Right atrium auricular region (tissue), 2 donors: ENCODE results near the gene CYP46A1. TPM values are rescaled to one million over a fixed set of nuclear protein-coding genes. Genes with fewer than 3 reads are reported as not detected.

ENCODE experiments used
- DNase-seq: peaks from one replicate; pipeline ENCODE4 v3.0.0-alpha.2; 2019; ENCODE audit warnings: low spot score
- H3K27ac ChIP-seq, 2 donors: fragments of 200-600 bp; sonication (generic); 1 replicate in 1 of 2; 2 replicates in 1 of 2; pipeline ENCODE4 v1.5.1; 2016 to 2019
- H3K27me3 ChIP-seq, 2 donors: fragments of 200-600 bp; sonication (generic); one replicate each; pipeline versions ENCODE4 v1.5.1 to v1.6.0; 2017 to 2019
- H3K36me3 ChIP-seq: fragments of 200-600 bp; sonication (generic); one replicate; pipeline ENCODE4 v1.5.1; 2016
- H3K4me1 ChIP-seq, 2 donors: fragments of 200-600 bp; sonication (generic); one replicate each; pipeline versions ENCODE4 v1.5.1 to v1.6.0; 2017 to 2019
- H3K4me3 ChIP-seq, 2 donors: fragments of 200-600 bp; sonication (generic); 1 replicate in 1 of 2; 2 replicates in 1 of 2; pipeline ENCODE4 v1.5.1; 2017 to 2019; ENCODE audit warnings: mild to moderate bottlenecking in 1 of 2, moderate library complexity in 1 of 2
- H3K9me3 ChIP-seq, 2 donors: fragments of 200-600 bp; sonication (generic); one replicate each; pipeline ENCODE4 v1.5.1; 2019
- total RNA-seq, 2 donors: library from RNA; depleted of rRNA; stranded (reverse); fragments of >200 nt; gene quantifications; one replicate each; pipeline ENCODE4 v1.1.0, GENCODE V29; 2016
- TF ChIP-seq, protein P1 (sequence below), 2 donors: fragments of 200-600 bp; sonication (generic); IDR thresholded peaks; one replicate each; pipeline ENCODE4 v1.5.1; 2019; ENCODE audit warnings: antibody characterized with exemption in 2 of 2

The CYP46A1 gene
- total RNA-seq, 2 donors from 2014 or later: 1.4 to 6.9 TPM

DNA sequence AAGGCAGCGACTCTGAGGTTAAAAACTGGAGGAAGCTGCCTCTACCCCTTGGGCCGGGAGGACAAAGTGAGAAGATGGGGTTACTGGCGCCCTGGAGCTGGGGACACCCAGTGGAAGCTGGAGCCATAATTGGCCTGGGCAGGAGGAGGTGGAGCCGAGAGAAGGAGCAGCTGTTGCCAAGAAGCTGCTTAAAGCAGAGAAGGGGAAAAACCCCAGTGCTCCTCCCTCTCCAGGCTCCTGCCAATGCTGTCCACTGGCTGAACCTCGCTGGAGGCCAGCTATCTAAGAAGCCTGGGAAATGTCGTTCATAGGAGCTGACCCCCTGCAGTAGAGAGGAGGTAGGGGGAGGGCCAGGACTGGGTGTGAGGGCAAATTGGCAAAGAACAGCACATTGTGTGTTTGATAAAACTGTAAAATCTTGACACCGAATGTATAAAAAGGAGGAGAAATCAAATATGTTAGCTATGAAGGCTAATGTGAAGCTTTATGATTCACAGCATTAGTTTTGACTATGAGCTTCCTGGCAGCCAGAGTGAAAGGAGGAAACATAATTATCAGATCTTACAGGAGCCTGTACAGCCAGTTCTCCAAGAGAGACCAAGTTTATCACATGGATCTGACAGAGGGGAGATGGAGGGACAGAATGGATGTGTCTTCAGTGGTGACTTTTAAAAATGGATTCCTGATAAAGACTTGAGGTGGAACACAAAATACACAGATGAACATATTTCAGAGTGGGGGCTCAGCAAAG is 29.7 kb upstream of the CYP46A1 start:
- no peaks in the 10 kb centered on the region for H3K36me3 ChIP-seq
- H3K27me3 ChIP-seq: peaks cover 0 to 3% of the 10 kb centered on the region in 2 donors
- H3K4me3 ChIP-seq: no peak overlapping the region
- peaks cover 0 to 7% of the 10 kb centered on the region in 2 donors for H3K4me1 ChIP-seq
- H3K27ac ChIP-seq: no peak overlapping the region
- no peak for DNase-seq
- no peaks in the 10 kb centered on the region for H3K9me3 ChIP-seq
- TF ChIP-seq, protein P1, sequence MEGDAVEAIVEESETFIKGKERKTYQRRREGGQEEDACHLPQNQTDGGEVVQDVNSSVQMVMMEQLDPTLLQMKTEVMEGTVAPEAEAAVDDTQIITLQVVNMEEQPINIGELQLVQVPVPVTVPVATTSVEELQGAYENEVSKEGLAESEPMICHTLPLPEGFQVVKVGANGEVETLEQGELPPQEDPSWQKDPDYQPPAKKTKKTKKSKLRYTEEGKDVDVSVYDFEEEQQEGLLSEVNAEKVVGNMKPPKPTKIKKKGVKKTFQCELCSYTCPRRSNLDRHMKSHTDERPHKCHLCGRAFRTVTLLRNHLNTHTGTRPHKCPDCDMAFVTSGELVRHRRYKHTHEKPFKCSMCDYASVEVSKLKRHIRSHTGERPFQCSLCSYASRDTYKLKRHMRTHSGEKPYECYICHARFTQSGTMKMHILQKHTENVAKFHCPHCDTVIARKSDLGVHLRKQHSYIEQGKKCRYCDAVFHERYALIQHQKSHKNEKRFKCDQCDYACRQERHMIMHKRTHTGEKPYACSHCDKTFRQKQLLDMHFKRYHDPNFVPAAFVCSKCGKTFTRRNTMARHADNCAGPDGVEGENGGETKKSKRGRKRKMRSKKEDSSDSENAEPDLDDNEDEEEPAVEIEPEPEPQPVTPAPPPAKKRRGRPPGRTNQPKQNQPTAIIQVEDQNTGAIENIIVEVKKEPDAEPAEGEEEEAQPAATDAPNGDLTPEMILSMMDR (IDR thresholded peaks at IDR 0.05): no peak

DNA sequence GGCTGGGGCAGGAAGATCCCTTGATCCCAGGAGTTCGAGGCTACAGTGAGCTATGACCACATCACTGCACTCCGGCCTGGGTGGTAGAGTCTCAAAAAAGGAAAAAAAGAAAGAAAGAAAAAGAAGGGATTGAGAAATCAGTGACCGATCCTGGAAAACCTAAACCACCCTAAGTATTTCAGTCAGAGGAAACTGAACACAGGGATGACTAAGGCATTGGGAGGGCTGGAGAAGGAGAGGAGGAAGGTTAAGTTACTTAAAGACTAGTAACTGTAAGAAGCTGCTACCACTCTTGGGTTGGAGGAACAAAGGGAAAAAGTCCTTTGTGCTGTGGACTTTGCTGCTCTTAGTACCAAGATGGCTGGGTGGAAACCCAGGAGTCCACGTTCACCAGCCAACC is 28.6 kb upstream of the CYP46A1 start:
- Histone ChIP-seq H3K9me3 (no peaks in the 10 kb centered on the region), H3K27me3 (peaks cover 0 to 3% of the 10 kb centered on the region in 2 donors), H3K27ac (no peak overlapping the region), H3K4me3 (no peak overlapping the region), H3K4me1 (peaks cover 0 to 7% of the 10 kb centered on the region in 2 donors), H3K36me3 (no peaks in the 10 kb centered on the region)
- DNase-seq: no peak
- TF ChIP-seq, protein P1 (IDR thresholded peaks at IDR 0.05): no peak

DNA sequence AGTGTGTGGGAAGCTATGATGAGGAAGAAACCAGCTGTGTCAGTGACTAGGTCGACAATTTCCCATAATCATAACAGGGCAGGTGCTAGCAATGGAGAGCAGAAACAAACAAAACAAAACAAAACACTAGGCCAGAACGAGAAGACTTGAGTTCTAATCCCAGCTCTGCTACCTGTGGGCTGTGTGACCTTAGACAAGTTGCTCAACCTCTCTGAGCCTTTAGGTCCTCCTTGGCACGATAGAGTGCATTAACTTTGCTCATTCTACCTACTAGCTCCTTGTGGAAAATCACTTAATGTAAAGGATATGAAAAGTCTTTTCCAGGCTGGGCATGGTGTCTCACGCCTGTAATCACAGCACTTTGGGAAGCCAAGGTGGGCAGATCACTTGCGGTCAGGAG is 27.9 kb upstream of the CYP46A1 start:
- no peak overlapping the region for H3K27ac ChIP-seq
- no peak overlapping the region for H3K4me3 ChIP-seq
- TF ChIP-seq, protein P1 (IDR thresholded peaks at IDR 0.05): no peak
- peaks cover 0 to 7% of the 10 kb centered on the region in 2 donors for H3K4me1 ChIP-seq
- DNase-seq: no peak
- peaks cover 0 to 3% of the 10 kb centered on the region in 2 donors for H3K27me3 ChIP-seq
- H3K9me3 ChIP-seq: no peaks in the 10 kb centered on the region
- H3K36me3 ChIP-seq: no peaks in the 10 kb centered on the region

DNA sequence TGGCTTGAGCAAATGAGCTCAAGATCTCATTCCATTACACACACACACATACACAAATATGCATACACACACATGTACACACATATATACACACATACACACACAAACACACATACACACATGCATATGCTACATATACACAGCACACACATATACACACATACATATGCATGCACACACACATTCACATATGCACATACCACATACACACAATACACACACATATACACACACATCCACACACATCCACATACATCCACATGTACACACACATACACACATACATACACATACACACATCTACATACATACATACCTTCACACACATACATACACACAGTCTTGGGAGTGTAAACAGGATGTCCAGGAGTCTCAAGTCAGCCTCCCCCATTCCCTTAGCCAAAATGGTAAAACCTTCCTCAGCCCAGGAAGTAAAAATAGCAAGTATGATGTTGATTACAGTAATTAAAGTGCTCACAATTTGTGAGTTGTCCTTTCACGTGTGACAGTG is 26.4 kb upstream of the CYP46A1 start:
- no peak for DNase-seq
- TF ChIP-seq, protein P1 (IDR thresholded peaks at IDR 0.05): no peak
- no peak overlapping the region for H3K4me3 ChIP-seq

DNA sequence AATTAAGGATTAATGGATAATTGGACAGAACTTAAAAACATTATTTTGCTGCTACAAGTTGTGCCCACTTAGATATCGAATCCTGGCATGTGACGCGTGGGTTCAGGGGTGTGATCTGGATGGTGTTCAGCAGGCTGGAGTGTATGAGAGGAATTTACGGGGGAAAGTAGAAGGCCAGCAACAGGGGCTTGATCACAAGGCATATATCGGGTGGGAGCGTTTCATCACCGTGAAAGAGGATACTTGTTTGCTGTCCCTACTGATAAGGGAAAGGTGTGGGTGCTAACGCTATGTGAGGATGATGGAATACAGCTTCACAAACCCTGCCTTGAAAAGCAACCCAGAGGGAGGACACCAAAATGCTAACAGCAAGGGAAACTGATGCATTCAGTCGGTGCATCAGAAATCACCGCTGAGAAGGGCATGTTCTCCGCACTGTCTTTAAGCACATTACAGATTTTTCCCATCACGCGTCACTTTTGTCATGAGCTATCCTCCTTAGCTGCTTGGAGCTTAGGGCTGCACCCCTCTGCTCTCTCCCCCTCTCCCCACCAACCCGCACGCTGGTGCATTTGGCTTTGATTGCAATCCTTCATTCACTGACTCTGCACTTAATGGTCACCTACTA is 25.8 kb upstream of the CYP46A1 start:
- no peak for DNase-seq
- peaks cover 0 to 3% of the 10 kb centered on the region in 2 donors for H3K27me3 ChIP-seq
- H3K27ac ChIP-seq: no peak overlapping the region
- H3K4me1 ChIP-seq: peaks cover 0 to 7% of the 10 kb centered on the region in 2 donors
- no peaks in the 10 kb centered on the region for H3K36me3 ChIP-seq
- TF ChIP-seq, protein P1 (IDR thresholded peaks at IDR 0.05): no peak
- H3K4me3 ChIP-seq: no peak overlapping the region
- H3K9me3 ChIP-seq: no peaks in the 10 kb centered on the region

More for the DNA sequence above, 26.4 kb upstream of the CYP46A1 start:
- H3K27me3 ChIP-seq: peaks cover 0 to 3% of the 10 kb centered on the region in 2 donors
- H3K4me1 ChIP-seq: peaks cover 0 to 7% of the 10 kb centered on the region in 2 donors
- H3K36me3 ChIP-seq: no peaks in the 10 kb centered on the region
- no peak overlapping the region for H3K27ac ChIP-seq
- H3K9me3 ChIP-seq: no peaks in the 10 kb centered on the region
